Spinal cord (tissue), 10 donors: ENCODE data around the gene CHIC1. TPM values are rescaled to one million over a fixed set of nuclear protein-coding genes. Genes with fewer than 3 reads are reported as not detected.
"Not testable (repeated sequence)": the region's sequence is repeated elsewhere in the genome, so short reads cannot be mapped to it uniquely, and the experiment has no call there.

Source experiments
- DNase-seq, 6 donors: peaks; one replicate each; pipeline versions ENCODE4 v3.0.0 to v3.0.0-alpha.2; 2013 to 2015; ENCODE audit warnings: low spot score in 6 of 6, low read depth in 4 of 6
- H3K27ac ChIP-seq: one replicate; pipeline ENCODE4 v1.5.1; 2013; ENCODE audit warnings: low read depth, low read length, control low read depth
- H3K27me3 ChIP-seq: one replicate; pipeline ENCODE4 v1.6.1; 2013; ENCODE audit warnings: low read length; ENCODE audit not compliant: control insufficient read depth, insufficient read depth
- H3K36me3 ChIP-seq: one replicate; pipeline ENCODE4 v1.6.1; 2013; ENCODE audit warnings: low read length; ENCODE audit not compliant: control insufficient read depth, insufficient read depth
- H3K4me1 ChIP-seq: one replicate; pipeline ENCODE4 v1.6.1; 2013; ENCODE audit warnings: low read length; ENCODE audit not compliant: control insufficient read depth, insufficient read depth
- H3K4me3 ChIP-seq: one replicate; pipeline ENCODE4 v1.5.1; 2013; ENCODE audit warnings: low read depth, low read length, control low read depth
- H3K9me3 ChIP-seq: one replicate; pipeline ENCODE4 v1.6.1; 2013; ENCODE audit warnings: low read length; ENCODE audit not compliant: control insufficient read depth, insufficient read depth
- WGBS: methylation state at CpG from one replicate; pipeline ENCODE4 v1.1.5; 2013; ENCODE audit warnings: missing lambda C conversion rate; ENCODE audit not compliant: insufficient coverage; 5-methylcytosine and 5-hydroxymethylcytosine counted together
- polyA plus RNA-seq, 2 donors: library from polyadenylated mRNA; unstranded; fragments of 120-200 nt; gene quantifications; one replicate each; pipeline ENCODE4 v1.2.1, GENCODE V29; 2013; ENCODE audit not compliant: insufficient read length in 2 of 2
- total RNA-seq, 2 donors: library from RNA; depleted of rRNA in 1 of 2; stranded (reverse); fragments of 120-200 nt in 1 of 2; fragments of >200 nt in 1 of 2; gene quantifications; one replicate each; pipeline versions ENCODE4 v1.2.3 to v1.2.4, GENCODE V29; 2013 to 2014
- donor health status: healthy.

Gene CHIC1
- total and polyA plus RNA-seq, 4 donors: 11.5 to 34.9 (median 13.5) TPM

GRCh38 chrX:73577361-73577760, 14.4 kb downstream of the CHIC1 start:
- no peaks in the 10 kb centered on the region for H3K27me3 ChIP-seq
- no peak overlapping the region for H3K27ac ChIP-seq
- H3K4me1 ChIP-seq: no peaks in the 10 kb centered on the region
- peak in 1 of 6 donors; percentile 25 for DNase-seq
- no peaks in the 10 kb centered on the region for H3K9me3 ChIP-seq
- H3K36me3 ChIP-seq: no peaks in the 10 kb centered on the region
- WGBS: no CpG with 5 or more reads among the region's 2 CpGs
- no peak overlapping the region for H3K4me3 ChIP-seq

GRCh38 chrX:73581002-73581628, 18.1 kb downstream of the CHIC1 start:
- Histone ChIP-seq H3K9me3 (no peaks in the 10 kb centered on the region), H3K36me3 (no peaks in the 10 kb centered on the region), H3K27ac (no peak overlapping the region), H3K4me3 (no peak overlapping the region), H3K27me3 (no peaks in the 10 kb centered on the region), H3K4me1 (no peaks in the 10 kb centered on the region)
- DNase-seq: no peak
- WGBS: 20% methylated on average over 1 of the region's 3 CpGs

- H3K27ac ChIP-seq, H3K4me3 ChIP-seq, H3K27me3 ChIP-seq, H3K36me3 ChIP-seq, H3K9me3 ChIP-seq, DNase-seq, H3K4me1 ChIP-seq: not testable (repeated sequence)
- 100% methylated on average over 1 of the region's 1 CpG for WGBS
Observed at GRCh38 chrX:73597758-73598157, 34.8 kb downstream of the CHIC1 start.

- H3K4me3 ChIP-seq: no peak overlapping the region
- H3K36me3 ChIP-seq: peaks cover 2% of the 10 kb centered on the region
- H3K9me3 ChIP-seq: no peaks in the 10 kb centered on the region
- H3K27ac ChIP-seq: no peak overlapping the region
- H3K27me3 ChIP-seq: no peaks in the 10 kb centered on the region
- DNase-seq: no peak
- 77% methylated on average over 3 of the region's 3 CpGs for WGBS
- no peaks in the 10 kb centered on the region for H3K4me1 ChIP-seq
Observed at GRCh38 chrX:73615022-73615421, 52.0 kb downstream of the CHIC1 start.

- not testable (repeated sequence) for H3K4me1 ChIP-seq, DNase-seq, H3K9me3 ChIP-seq, H3K4me3 ChIP-seq, H3K36me3 ChIP-seq, H3K27me3 ChIP-seq, H3K27ac ChIP-seq
- no CpG with 5 or more reads among the region's 2 CpGs for WGBS
Observed at GRCh38 chrX:73641669-73642068, 78.7 kb downstream of the CHIC1 start.

- H3K9me3 ChIP-seq: peaks cover 2% of the 10 kb centered on the region
- 40% methylated on average over 1 of the region's 1 CpG for WGBS
- no peaks in the 10 kb centered on the region for H3K36me3 ChIP-seq
- no peaks in the 10 kb centered on the region for H3K27me3 ChIP-seq
- H3K27ac ChIP-seq: no peak overlapping the region
- no peaks in the 10 kb centered on the region for H3K4me1 ChIP-seq
- no peak for DNase-seq
- H3K4me3 ChIP-seq: no peak overlapping the region
Observed at GRCh38 chrX:73647212-73647611, 84.2 kb downstream of the CHIC1 start.

GRCh38 chrX:73647632-73648322, 84.8 kb downstream of the CHIC1 start:
- H3K27me3 ChIP-seq: no peaks in the 10 kb centered on the region

GRCh38 chrX:73661322-73661721, 98.3 kb downstream of the CHIC1 start:
- H3K36me3 ChIP-seq, H3K9me3 ChIP-seq, DNase-seq, H3K27me3 ChIP-seq, H3K4me3 ChIP-seq, H3K4me1 ChIP-seq, H3K27ac ChIP-seq: not testable (repeated sequence)
- 67% methylated on average over 1 of the region's 1 CpG for WGBS

More at GRCh38 chrX:73647632-73648322, 84.8 kb downstream of the CHIC1 start:
- H3K9me3 ChIP-seq: peaks cover 2% of the 10 kb centered on the region
- no peaks in the 10 kb centered on the region for H3K36me3 ChIP-seq
- no peak overlapping the region for H3K4me3 ChIP-seq
- no peak overlapping the region for H3K27ac ChIP-seq
- H3K4me1 ChIP-seq: no peaks in the 10 kb centered on the region
- no peak for DNase-seq

GRCh38 chrX:73668779-73669178, 105.8 kb downstream of the CHIC1 start:
- Histone ChIP-seq H3K36me3 (no peaks in the 10 kb centered on the region), H3K4me3 (no peak overlapping the region), H3K27me3 (no peaks in the 10 kb centered on the region), H3K27ac (no peak overlapping the region), H3K9me3 (no peaks in the 10 kb centered on the region), H3K4me1 (no peaks in the 10 kb centered on the region)
- WGBS: 65% methylated on average over 5 of the region's 5 CpGs
- DNase-seq: no peak

GRCh38 chrX:73681408-73681807, 118.4 kb downstream of the CHIC1 start:
- no peak for DNase-seq
- H3K4me3 ChIP-seq: no peak overlapping the region
- no peaks in the 10 kb centered on the region for H3K4me1 ChIP-seq
- no peaks in the 10 kb centered on the region for H3K9me3 ChIP-seq
- H3K36me3 ChIP-seq: no peaks in the 10 kb centered on the region
- no peak overlapping the region for H3K27ac ChIP-seq
- no peaks in the 10 kb centered on the region for H3K27me3 ChIP-seq
